ENCODE results near the gene CACTIN. TPM values are rescaled to one million over a fixed set of nuclear protein-coding genes. Genes with fewer than 3 reads are reported as not detected.

The CACTIN gene
- polyA plus RNA-seq, 1 of the 3 experiments (the other 2 are of a cell fraction): 36.4 TPM

DNA sequence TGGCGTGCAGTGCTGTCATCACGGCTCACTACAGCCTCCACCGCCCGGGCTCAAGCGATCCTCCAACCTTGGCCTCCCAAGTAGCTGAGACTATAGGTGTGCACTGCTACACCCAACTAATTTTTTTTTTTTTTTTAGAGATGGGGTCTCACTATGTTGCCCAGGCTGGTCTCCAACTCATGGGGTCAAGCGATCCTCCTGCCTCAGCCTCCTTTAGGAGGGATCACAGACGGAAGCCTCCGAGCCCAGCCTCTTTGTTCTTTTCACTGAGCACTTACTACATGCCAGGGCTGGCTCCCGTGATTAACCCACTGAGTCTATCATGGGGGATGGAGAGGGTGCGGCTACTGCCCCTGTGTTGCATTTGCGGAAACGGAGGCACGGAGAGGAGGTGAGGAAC lies 12.9 kb upstream of the CACTIN start:
- H3K4me2 ChIP-seq: no peak overlapping the region
- TF ChIP-seq SIN3A (IDR thresholded peaks at IDR 0.05; ENCODE audit: borderline replicate concordance, low read depth, low read length) (no peak), TEAD4 (IDR thresholded peaks at IDR 0.05; ENCODE audit: borderline replicate concordance, insufficient read depth) (no peak)
- no peaks in the 10 kb centered on the region for H3K9me3 ChIP-seq
- H3K36me3 ChIP-seq (replicated peaks in 1 of 2; ENCODE audit: control insufficient read depth in 1 of 2, insufficient read depth in 2 of 2, low read length in 1 of 2): peaks cover 0 to 26% of the 10 kb centered on the region in 2 experiments
- no peaks in the 10 kb centered on the region for H3K4me1 ChIP-seq (ENCODE audit: control insufficient read depth in 1 of 2, insufficient read depth in 2 of 2, low read depth in 1 of 2, low read length in 1 of 2)
- no peaks in the 10 kb centered on the region for H3K79me2 ChIP-seq (ENCODE audit: insufficient read depth)
- no peak for DNase-seq
- no peak overlapping the region for H3K9ac ChIP-seq
- no peak overlapping the region for H2AFZ ChIP-seq (ENCODE audit: low read depth)
- H3K4me3 ChIP-seq (ENCODE audit: low read depth in 2 of 2, low read length in 1 of 2): no peak overlapping the region
- no peaks in the 10 kb centered on the region for H3K27me3 ChIP-seq (ENCODE audit: insufficient read depth)
- CTCF ChIA-PET: interaction anchor here (0.9 to 1.4 kb wide), 3 partner anchors 21 to 53 kb away, joined by 3 to 4 read pairs (median 3); no protein-coding TSS in a partner anchor
- POLR2A ChIA-PET: no interaction called here
- WGBS (ENCODE audit: low lambda C conversion rate): 95% methylated on average over 13 of the region's 13 CpGs
- no peaks in the 10 kb centered on the region for H4K20me1 ChIP-seq (ENCODE audit: insufficient read depth)
- H3K27ac ChIP-seq (ENCODE audit: low read depth in 2 of 2, low read length in 1 of 2): no peak overlapping the region
- H3F3A ChIP-seq (replicated peaks; ENCODE audit: insufficient read depth): no peaks in the 10 kb centered on the region
- no peaks in the 10 kb centered on the region for H3K9me2 ChIP-seq

DNA sequence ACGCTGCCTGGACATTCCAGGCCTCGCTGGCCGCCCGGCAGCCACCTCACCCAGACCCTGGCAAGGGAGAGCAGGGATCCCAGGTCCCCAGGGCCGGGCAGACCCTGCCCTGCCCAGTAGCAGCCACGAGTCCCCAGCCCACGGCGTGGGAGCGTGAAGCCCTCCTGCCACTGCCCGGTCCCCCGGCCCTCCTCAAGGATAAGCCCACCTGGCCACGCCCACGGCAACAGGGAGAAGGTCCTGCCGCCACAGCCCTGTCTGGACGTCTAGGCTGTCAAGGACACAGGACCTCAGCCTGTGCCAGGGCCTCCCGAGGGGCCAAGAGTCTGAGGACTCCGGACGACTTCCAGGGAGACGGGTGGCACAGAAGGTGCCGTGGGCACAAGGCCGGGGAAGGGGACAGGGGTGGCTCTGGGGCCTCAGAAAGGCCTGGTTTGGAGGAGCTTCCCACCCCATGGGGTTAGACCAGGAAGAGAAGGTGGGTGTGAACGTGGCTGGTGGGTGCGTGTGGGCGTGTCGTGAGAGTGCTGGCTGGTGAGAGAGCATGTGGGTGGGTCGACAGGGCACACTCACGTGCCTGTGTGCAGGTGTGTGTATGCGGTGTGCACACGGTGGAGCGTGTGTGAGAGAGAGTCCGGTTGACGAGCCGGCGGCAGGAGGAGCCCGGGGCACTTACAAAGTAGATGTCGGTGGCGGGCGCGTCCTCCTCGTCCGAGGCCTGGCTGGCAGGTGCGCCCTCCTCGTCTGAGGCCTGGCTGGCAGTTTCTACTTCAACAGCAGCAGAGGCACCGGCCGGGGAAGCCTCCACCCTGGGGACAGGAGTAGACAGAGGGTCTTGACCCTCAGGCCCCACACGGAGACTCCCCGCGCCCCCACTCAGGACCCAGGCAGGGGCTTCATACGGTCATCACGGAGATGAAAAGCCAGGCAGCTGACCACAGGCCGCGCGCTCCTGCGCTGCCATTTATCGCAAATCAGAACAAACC lies 11.9 kb upstream of the CACTIN start:
- 93% methylated on average over 29 of the region's 55 CpGs for WGBS (ENCODE audit: low lambda C conversion rate)
- no peaks in the 10 kb centered on the region for H3K9me3 ChIP-seq
- H3K4me1 ChIP-seq (ENCODE audit: control insufficient read depth in 1 of 2, insufficient read depth in 2 of 2, low read depth in 1 of 2, low read length in 1 of 2): no peaks in the 10 kb centered on the region
- H2AFZ ChIP-seq (ENCODE audit: low read depth): no peak overlapping the region
- no peak overlapping the region for H3K4me2 ChIP-seq
- CTCF ChIA-PET: interaction anchor here (0.9 to 1.2 kb wide), 2 partner anchors 20 to 52 kb away, joined by 3 read pairs; no protein-coding TSS in a partner anchor
- H4K20me1 ChIP-seq (ENCODE audit: insufficient read depth): no peaks in the 10 kb centered on the region
- H3F3A ChIP-seq (replicated peaks; ENCODE audit: insufficient read depth): no peaks in the 10 kb centered on the region
- no peaks in the 10 kb centered on the region for H3K79me2 ChIP-seq (ENCODE audit: insufficient read depth)
- H3K9me2 ChIP-seq: no peaks in the 10 kb centered on the region
- H3K4me3 ChIP-seq (ENCODE audit: low read depth in 2 of 2, low read length in 1 of 2): no peak overlapping the region
- POLR2A ChIA-PET: no interaction called here
- DNase-seq: no peak
- no peak overlapping the region for H3K27ac ChIP-seq (ENCODE audit: low read depth in 2 of 2, low read length in 1 of 2)
- TF ChIP-seq, protein P1, sequence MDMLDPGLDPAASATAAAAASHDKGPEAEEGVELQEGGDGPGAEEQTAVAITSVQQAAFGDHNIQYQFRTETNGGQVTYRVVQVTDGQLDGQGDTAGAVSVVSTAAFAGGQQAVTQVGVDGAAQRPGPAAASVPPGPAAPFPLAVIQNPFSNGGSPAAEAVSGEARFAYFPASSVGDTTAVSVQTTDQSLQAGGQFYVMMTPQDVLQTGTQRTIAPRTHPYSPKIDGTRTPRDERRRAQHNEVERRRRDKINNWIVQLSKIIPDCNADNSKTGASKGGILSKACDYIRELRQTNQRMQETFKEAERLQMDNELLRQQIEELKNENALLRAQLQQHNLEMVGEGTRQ (IDR thresholded peaks at IDR 0.05; ENCODE audit: borderline replicate concordance, low read depth, low read length): no peak
- no peak for TF ChIP-seq EZH2phosphoT487 (IDR thresholded peaks at IDR 0.05; ENCODE audit: borderline replicate concordance, low read depth)
- TF ChIP-seq RCOR1 (IDR thresholded peaks at IDR 0.05; ENCODE audit: low read length): no peak
- no peak for TF ChIP-seq NFIC (IDR thresholded peaks at IDR 0.05; ENCODE audit: borderline replicate concordance)
- TF ChIP-seq MEF2A (IDR thresholded peaks at IDR 0.05; ENCODE audit: borderline replicate concordance, low read depth): no peak
- no peak for TF ChIP-seq GABPA (IDR thresholded peaks at IDR 0.05; ENCODE audit: low read depth)
- no peak for TF ChIP-seq TCF12 (IDR thresholded peaks at IDR 0.05)
- no peak for TF ChIP-seq ELF1 (IDR thresholded peaks at IDR 0.05)
- no peaks in the 10 kb centered on the region for H3K27me3 ChIP-seq (ENCODE audit: insufficient read depth)
- H3K9ac ChIP-seq: no peak overlapping the region
- peaks cover 0 to 26% of the 10 kb centered on the region in 2 experiments for H3K36me3 ChIP-seq (replicated peaks in 1 of 2; ENCODE audit: control insufficient read depth in 1 of 2, insufficient read depth in 2 of 2, low read length in 1 of 2)
